ENCODE measurements around the gene ENAH. TPM values are rescaled to one million over a fixed set of nuclear protein-coding genes. Genes with fewer than 3 reads are reported as not detected.

ENAH gene
- total and polyA plus RNA-seq, 9 of the 15 experiments (the other 6 are each of a cell fraction or from before 2014, with no cell fraction given): 0.03 to 1.2 (median 0.15) TPM

- TF ChIP-seq MTA1 (IDR thresholded peaks at IDR 0.05; ENCODE audit: borderline replicate concordance): no peak
Measured at GRCh38 chr1:225580238-225581099, 72.5 kb downstream of the ENAH start (continued).

GRCh38 chr1:225578251-225578977 lies 74.5 kb downstream of the ENAH start:
- no peak overlapping the region for H3K4me3 ChIP-seq
- no peak overlapping the region for H3K4me2 ChIP-seq (ENCODE audit: insufficient read depth, low read length)
- H3K9me3 ChIP-seq (replicated peaks; ENCODE audit: control insufficient read depth, insufficient read depth, low read depth, low read length): no peaks in the 10 kb centered on the region
- no peak overlapping the region for H2AFZ ChIP-seq (ENCODE audit: low read depth, low read length)
- CTCF ChIA-PET (ENCODE audit: low intra/inter-chr PET ratio): no interaction called here
- DNase-seq (ENCODE audit: extremely low read depth in 1 of 4, low spot score in 3 of 4) (no peak), FAIRE-seq (no peak), ATAC-seq (no peak)
- 2% methylated on average over 3 of the region's 3 CpGs for WGBS (ENCODE audit: insufficient coverage, low coverage, missing lambda C conversion rate)
- no peak overlapping the region for H3K27ac ChIP-seq (ENCODE audit: extremely low read depth, low read depth, low read length)
- no peaks in the 10 kb centered on the region for H3K9me1 ChIP-seq (ENCODE audit: control insufficient read depth, insufficient read depth, low read length)
- H3K9ac ChIP-seq (ENCODE audit: insufficient read depth in 1 of 2, low read depth in 2 of 2, low read length in 2 of 2): no peak overlapping the region
- H3K27me3 ChIP-seq (ENCODE audit: control insufficient read depth in 2 of 2, insufficient read depth in 2 of 2, low read length in 2 of 2): peaks cover 6 to 8% of the 10 kb centered on the region in 2 experiments; a peak in 4 of 5 replicates
- H3K4me1 ChIP-seq (replicated peaks in 1 of 2; ENCODE audit: control insufficient read depth in 2 of 2, insufficient read depth in 2 of 2, low read length in 2 of 2): no peaks in the 10 kb centered on the region
- H3K79me2 ChIP-seq (ENCODE audit: control insufficient read depth, insufficient read depth, low read length): no peaks in the 10 kb centered on the region
- intact Hi-C loops (cut with micrococcal nuclease): no loop called here
- POLR2A ChIA-PET: no interaction called here
- no peak for TF ChIP-seq TAL1 (IDR thresholded peaks at IDR 0.05)
- no peak for TF ChIP-seq SIN3A (IDR thresholded peaks at IDR 0.05; ENCODE audit: borderline replicate concordance in 2 of 2, control insufficient read depth in 1 of 2, low read depth in 2 of 2, low read length in 2 of 2)
- TF ChIP-seq ZBTB7A (IDR thresholded peaks at IDR 0.05; ENCODE audit: borderline replicate concordance, control insufficient read depth, low read depth, low read length): no peak
- no peak for TF ChIP-seq NFYB (IDR thresholded peaks at IDR 0.05; ENCODE audit: extremely low read depth, insufficient read length)
- no peak for TF ChIP-seq SIN3B (IDR thresholded peaks at IDR 0.05; ENCODE audit: low read depth)
- no peak for TF ChIP-seq SMARCA5 (IDR thresholded peaks at IDR 0.05)
- TF ChIP-seq BRF1 (IDR thresholded peaks at IDR 0.05; ENCODE audit: borderline replicate concordance, extremely low read depth, insufficient read length): no peak
- TF ChIP-seq FOS (IDR thresholded peaks at IDR 0.05; ENCODE audit: extremely low read depth, insufficient read length): no peak
- no peak for TF ChIP-seq THRAP3 (IDR thresholded peaks at IDR 0.05; ENCODE audit: borderline replicate concordance)
- no peak for TF ChIP-seq USF1 (CRISPR knock-in tag; IDR thresholded peaks at IDR 0.05)
- in situ Hi-C loops (cut with MboI): no loop called here
- no peaks in the 10 kb centered on the region for H4K20me1 ChIP-seq (replicated peaks; ENCODE audit: control insufficient read depth, insufficient read depth, low read length)
- H3K36me3 ChIP-seq (ENCODE audit: control insufficient read depth, insufficient read depth, low read length): no peaks in the 10 kb centered on the region
- no TSS peak for BruUV-seq (replicated peaks)
